Stomach (tissue), 9 donors: ENCODE results near the gene RALGAPB. TPM values are rescaled to one million over a fixed set of nuclear protein-coding genes. Genes with fewer than 3 reads are reported as not detected.

ENCODE experiments used
- DNase-seq, 2 donors: peaks; one replicate each; pipeline versions ENCODE4 v3.0.0 to v3.0.0-alpha.2; 2013 to 2019
- H3K27ac ChIP-seq, 5 donors: fragments of 200-600 bp in 4 of 5; sonication (generic) in 4 of 5; one replicate each; pipeline ENCODE4 v1.5.1; 2013 to 2019; ENCODE audit warnings: mild to moderate bottlenecking in 1 of 5, moderate library complexity in 1 of 5
- H3K27me3 ChIP-seq, 3 donors: fragments of 200-600 bp; sonication (generic); one replicate each; pipeline ENCODE4 v1.5.1; 2017 to 2019; ENCODE audit warnings: mixed run types in 1 of 3
- H3K36me3 ChIP-seq, 4 donors: fragments of 200-600 bp; sonication (generic); 1 replicate in 3 of 4; 2 replicates in 1 of 4; pipeline ENCODE4 v1.5.1; 2016 to 2019
- H3K4me1 ChIP-seq, 4 donors: fragments of 200-600 bp; sonication (generic); one replicate each; pipeline ENCODE4 v1.5.1; 2016 to 2019
- H3K4me3 ChIP-seq, 4 donors: fragments of 200-600 bp; sonication (generic) in 3 of 4; one replicate each; pipeline ENCODE4 v1.5.1; 2016 to 2019; ENCODE audit warnings: mild to moderate bottlenecking in 1 of 4
- H3K9me3 ChIP-seq, 4 donors: fragments of 200-600 bp; sonication (generic); one replicate each; pipeline ENCODE4 v1.5.1; 2016 to 2019
- EP300 ChIP-seq: sonication (generic); formaldehyde crosslinking; IDR thresholded peaks from one replicate; pipeline ENCODE4 v1.6.1; 2017; ENCODE audit warnings: antibody characterized with exemption
- POLR2A ChIP-seq, 4 donors: fragments of 450-650 bp; IDR thresholded peaks; one replicate each; pipeline ENCODE4 v1.6.1; 2016; ENCODE audit warnings: antibody characterized with exemption in 4 of 4, control low read depth in 2 of 4, mild to moderate bottlenecking in 1 of 4, moderate library complexity in 1 of 4
- POLR2AphosphoS5 ChIP-seq, 3 donors: sonication (generic); formaldehyde crosslinking; IDR thresholded peaks; one replicate each; pipeline ENCODE4 v1.6.1; 2016; ENCODE audit warnings: antibody characterized with exemption in 3 of 3
- whole genome bisulfite sequencing, 5 donors: extraction: QIAGEN DNeasy Blood & Tissue Kit in 3 of 5; methylation state at CpG; one replicate each; pipeline versions ENCODE4 v1.1.5 to v1.1.7; 2013 to 2018; 5-methylcytosine and 5-hydroxymethylcytosine counted together
- intact Hi-C: fragments of 100-400 bp; cut with DNase I; formaldehyde crosslinking; loops from one replicate; pipeline ENCODE4 v1.15.1; 2023; ENCODE audit warnings: low total_unique reads
- polyA plus RNA-seq, 3 donors: library from polyadenylated mRNA; stranded (reverse); fragments of 200-250 nt; gene quantifications; one replicate each; pipeline ENCODE4 v1.2.3, GENCODE V29; 2013
- total RNA-seq, 5 donors: library from RNA; depleted of rRNA; stranded (reverse); fragments of >200 nt; gene quantifications; one replicate each; pipeline versions ENCODE4 v1.1.0 to v1.2.3, GENCODE V29; 2014 to 2016
- TF ChIP-seq, protein P1 (sequence below), 7 experiments: fragments of 450-650 bp in 4 of 7; fragments of 200-600 bp in 3 of 7; sonication (generic) in 3 of 7; IDR thresholded peaks; one replicate each; pipeline ENCODE4 v1.5.1; 2016 to 2019; ENCODE audit warnings: antibody characterized with exemption in 7 of 7, control low read depth in 2 of 7, mild to moderate bottlenecking in 1 of 7
- donor health status: healthy with polysubstance abuse.
- donor health status: Bipolar disorder and iron deficiency.
- donor health status: healthy.

Gene RALGAPB
- total and polyA plus RNA-seq, 8 donors, result 5.4 to 57.5 (median 36.5) TPM

DNA sequence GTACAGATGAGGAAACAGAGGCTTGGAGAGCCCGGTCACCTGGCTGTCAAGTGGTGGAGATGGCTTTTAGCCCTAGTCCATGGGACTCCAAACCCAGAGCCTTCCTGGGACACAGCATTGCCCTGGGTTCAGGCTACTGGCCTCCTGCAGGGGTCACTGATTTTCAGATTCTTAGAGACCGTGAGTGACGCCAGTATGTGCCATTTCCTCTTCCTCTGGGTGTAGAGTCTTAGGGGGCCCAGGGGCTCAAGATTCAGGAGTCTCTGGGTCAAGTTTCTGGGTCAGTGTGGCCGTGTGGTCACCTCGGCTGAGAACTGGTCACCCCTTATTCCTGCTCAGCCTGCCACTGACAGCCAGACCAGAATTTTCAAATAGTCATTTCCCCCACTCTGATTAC, 129.5 kb downstream of the RALGAPB start:
- no peak for DNase-seq
- peak overlapping the region in 2 of 4 donors; percentile 25 to 33 for H3K4me3 ChIP-seq
- peaks cover 5 to 17% (median 10%) of the 10 kb centered on the region in 4 donors for H3K4me1 ChIP-seq
- no peaks in the 10 kb centered on the region for H3K9me3 ChIP-seq
- H3K27me3 ChIP-seq, result peaks cover 0 to 56% (median 20%) of the 10 kb centered on the region in 3 donors
- TF ChIP-seq EP300, result no peak
- TF ChIP-seq, protein P1, sequence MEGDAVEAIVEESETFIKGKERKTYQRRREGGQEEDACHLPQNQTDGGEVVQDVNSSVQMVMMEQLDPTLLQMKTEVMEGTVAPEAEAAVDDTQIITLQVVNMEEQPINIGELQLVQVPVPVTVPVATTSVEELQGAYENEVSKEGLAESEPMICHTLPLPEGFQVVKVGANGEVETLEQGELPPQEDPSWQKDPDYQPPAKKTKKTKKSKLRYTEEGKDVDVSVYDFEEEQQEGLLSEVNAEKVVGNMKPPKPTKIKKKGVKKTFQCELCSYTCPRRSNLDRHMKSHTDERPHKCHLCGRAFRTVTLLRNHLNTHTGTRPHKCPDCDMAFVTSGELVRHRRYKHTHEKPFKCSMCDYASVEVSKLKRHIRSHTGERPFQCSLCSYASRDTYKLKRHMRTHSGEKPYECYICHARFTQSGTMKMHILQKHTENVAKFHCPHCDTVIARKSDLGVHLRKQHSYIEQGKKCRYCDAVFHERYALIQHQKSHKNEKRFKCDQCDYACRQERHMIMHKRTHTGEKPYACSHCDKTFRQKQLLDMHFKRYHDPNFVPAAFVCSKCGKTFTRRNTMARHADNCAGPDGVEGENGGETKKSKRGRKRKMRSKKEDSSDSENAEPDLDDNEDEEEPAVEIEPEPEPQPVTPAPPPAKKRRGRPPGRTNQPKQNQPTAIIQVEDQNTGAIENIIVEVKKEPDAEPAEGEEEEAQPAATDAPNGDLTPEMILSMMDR (IDR thresholded peaks at IDR 0.05), result no peak
- no peak for TF ChIP-seq POLR2AphosphoS5 (IDR thresholded peaks at IDR 0.05)
- TF ChIP-seq POLR2A (IDR thresholded peaks at IDR 0.05), result no peak
- no peak overlapping the region for H3K27ac ChIP-seq
- 19 to 48% (median 31%) methylated on average over 5 of the region's 5 CpGs for WGBS, 5 donors
- intact Hi-C loops, result no loop called here
- H3K36me3 ChIP-seq, result no peaks in the 10 kb centered on the region

DNA sequence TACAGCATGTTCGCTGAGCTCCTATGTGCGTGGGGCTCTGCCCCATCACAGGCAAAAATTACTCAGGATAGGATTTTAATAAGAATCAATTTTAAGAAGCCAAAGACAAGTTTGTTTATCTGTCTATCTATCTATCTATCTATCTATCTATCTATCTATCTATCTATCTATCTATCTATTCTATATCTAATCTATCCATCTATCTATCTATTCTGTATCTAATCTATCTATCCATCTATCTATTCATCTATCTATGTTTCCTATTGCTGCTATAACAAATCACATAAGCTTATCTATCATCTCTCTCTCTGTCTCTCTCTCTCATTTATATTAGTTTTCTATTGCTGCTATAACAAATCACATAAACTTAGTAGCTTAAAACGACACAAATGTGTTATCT, 130.6 kb downstream of the RALGAPB start:
- WGBS, 5 donors, result 76 to 87% (median 82%) methylated on average over 3 of the region's 3 CpGs
- Histone ChIP-seq H3K36me3 (no peaks in the 10 kb centered on the region), H3K9me3 (no peaks in the 10 kb centered on the region), H3K27ac (no peak overlapping the region), H3K4me1 (peaks cover 5 to 17% (median 10%) of the 10 kb centered on the region in 4 donors), H3K27me3 (peaks cover 0 to 60% (median 20%) of the 10 kb centered on the region in 3 donors), H3K4me3 (no peak overlapping the region)
- DNase-seq, result no peak
- intact Hi-C loops, result no loop called here
- TF ChIP-seq POLR2AphosphoS5 (IDR thresholded peaks at IDR 0.05), result no peak
- no peak for TF ChIP-seq POLR2A (IDR thresholded peaks at IDR 0.05)
- no peak for TF ChIP-seq EP300
- TF ChIP-seq, protein P1 (IDR thresholded peaks at IDR 0.05), result no peak

DNA sequence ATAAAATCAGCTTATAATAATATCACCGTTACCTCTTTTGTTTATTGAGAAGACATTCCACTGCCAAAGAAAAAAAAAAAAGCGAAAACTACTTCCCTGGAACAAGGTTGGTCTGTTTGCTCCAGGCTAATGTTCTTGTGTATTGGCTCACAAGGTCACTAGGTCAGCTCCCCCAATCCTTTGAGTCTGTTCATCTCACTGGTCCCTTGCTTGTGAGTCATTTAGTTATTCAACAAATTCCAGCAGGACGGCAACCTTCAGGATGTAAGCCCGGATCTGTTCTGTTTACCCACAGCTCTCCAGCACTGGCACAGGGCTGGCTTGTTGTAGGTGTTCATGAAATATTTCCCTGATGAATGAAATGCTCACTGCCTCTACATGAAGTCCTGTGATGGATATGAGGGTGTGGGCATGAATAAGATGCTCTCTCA, 132.2 kb downstream of the RALGAPB start:
- Histone ChIP-seq H3K27me3 (peaks cover 0 to 55% (median 20%) of the 10 kb centered on the region in 3 donors), H3K4me3 (no peak overlapping the region), H3K27ac (no peak overlapping the region), H3K36me3 (no peaks in the 10 kb centered on the region), H3K4me1 (peaks cover 0 to 13% (median 10%) of the 10 kb centered on the region in 4 donors), H3K9me3 (no peaks in the 10 kb centered on the region)
- intact Hi-C loops, result no loop called here
- TF ChIP-seq, protein P1 (IDR thresholded peaks at IDR 0.05), result no peak
- TF ChIP-seq POLR2AphosphoS5 (IDR thresholded peaks at IDR 0.05), result no peak
- TF ChIP-seq POLR2A (IDR thresholded peaks at IDR 0.05), result no peak
- TF ChIP-seq EP300, result no peak
- 14 to 37% (median 24%) methylated on average over 4 of the region's 4 CpGs for WGBS, 5 donors
- DNase-seq, result peak; percentile 27 to 69

DNA sequence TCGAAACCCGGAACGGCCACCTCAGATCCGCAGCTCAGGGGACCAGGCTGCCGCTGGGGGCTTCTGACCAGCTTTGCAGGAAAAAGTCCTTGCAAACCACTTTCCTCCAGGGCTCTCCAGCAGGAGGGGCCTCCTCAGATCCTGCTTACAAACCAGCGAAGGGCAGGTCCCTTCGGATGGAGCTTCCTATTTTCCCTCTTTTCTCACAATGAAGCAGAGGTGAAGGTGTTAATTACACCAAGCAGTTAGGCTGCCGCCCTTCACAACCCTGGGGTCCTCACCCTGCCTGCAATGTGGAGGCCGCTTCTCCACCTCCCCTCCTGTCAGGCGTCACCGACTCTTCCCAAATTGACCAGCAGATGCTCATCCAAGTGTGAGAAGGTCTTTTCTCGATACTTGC, 134.7 kb downstream of the RALGAPB start:
- peaks cover 0 to 32% (median 3%) of the 10 kb centered on the region in 3 donors for H3K27me3 ChIP-seq
- TF ChIP-seq POLR2AphosphoS5 (IDR thresholded peaks at IDR 0.05) (no peak), EP300 (no peak), POLR2A (IDR thresholded peaks at IDR 0.05) (no peak)
- TF ChIP-seq, protein P1 (IDR thresholded peaks at IDR 0.05), result no peak
- H3K4me3 ChIP-seq, result no peak overlapping the region
- no peaks in the 10 kb centered on the region for H3K36me3 ChIP-seq
- no peaks in the 10 kb centered on the region for H3K9me3 ChIP-seq
- DNase-seq, result no peak
- intact Hi-C loops, result no loop called here
- H3K27ac ChIP-seq, result no peak overlapping the region
- no peaks in the 10 kb centered on the region for H3K4me1 ChIP-seq
- WGBS, 5 donors, result 43 to 73% (median 50%) methylated on average over 12 of the region's 12 CpGs
